22Rv1 (cell line): ENCODE measurements around the gene ZNF225.

Experiments used
- ZFX ChIP-seq: fragments of 450-650 bp; IDR thresholded peaks from 2 replicates; pipeline ENCODE4 v1.6.1; 2017; ENCODE audit warnings: antibody characterized with exemption, borderline replicate concordance
- TF ChIP-seq, protein P1 (sequence below): fragments of 450-650 bp; IDR thresholded peaks from 2 replicates; pipeline ENCODE4 v1.5.1; 2017; ENCODE audit warnings: mild to moderate bottlenecking

DNA sequence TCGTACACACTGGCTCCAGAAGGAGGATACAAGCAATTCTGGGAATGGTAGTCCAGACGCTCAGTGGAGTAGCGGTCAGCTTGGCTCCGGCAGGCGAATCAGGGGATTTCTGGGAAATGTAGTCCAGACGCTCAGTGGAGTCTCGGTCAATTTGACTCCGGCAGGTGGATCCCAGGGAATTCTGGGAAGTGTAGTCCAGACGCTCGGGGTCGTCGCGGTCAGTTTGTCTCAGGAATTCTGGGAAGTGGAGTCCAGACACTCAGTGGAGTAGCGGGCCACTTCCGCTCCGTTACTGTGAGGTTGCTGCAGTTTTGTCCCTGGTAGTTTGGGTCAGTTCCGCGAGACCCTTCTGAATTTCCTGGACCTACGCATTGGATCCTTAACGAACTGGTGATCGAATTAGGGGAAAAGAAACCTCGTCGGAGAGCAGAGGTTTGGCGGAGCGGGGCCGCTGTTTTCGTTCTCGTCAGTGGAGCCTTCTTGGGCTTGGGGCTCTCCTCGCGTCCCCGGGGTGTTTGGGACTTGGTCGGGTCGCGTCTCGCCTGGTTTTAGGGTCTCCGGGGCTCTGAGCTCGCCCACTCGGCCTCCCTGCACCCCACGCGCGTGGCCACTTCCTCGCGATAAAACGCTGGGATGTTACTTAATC is at the start of gene ZNF225:
- TF ChIP-seq, protein P1, sequence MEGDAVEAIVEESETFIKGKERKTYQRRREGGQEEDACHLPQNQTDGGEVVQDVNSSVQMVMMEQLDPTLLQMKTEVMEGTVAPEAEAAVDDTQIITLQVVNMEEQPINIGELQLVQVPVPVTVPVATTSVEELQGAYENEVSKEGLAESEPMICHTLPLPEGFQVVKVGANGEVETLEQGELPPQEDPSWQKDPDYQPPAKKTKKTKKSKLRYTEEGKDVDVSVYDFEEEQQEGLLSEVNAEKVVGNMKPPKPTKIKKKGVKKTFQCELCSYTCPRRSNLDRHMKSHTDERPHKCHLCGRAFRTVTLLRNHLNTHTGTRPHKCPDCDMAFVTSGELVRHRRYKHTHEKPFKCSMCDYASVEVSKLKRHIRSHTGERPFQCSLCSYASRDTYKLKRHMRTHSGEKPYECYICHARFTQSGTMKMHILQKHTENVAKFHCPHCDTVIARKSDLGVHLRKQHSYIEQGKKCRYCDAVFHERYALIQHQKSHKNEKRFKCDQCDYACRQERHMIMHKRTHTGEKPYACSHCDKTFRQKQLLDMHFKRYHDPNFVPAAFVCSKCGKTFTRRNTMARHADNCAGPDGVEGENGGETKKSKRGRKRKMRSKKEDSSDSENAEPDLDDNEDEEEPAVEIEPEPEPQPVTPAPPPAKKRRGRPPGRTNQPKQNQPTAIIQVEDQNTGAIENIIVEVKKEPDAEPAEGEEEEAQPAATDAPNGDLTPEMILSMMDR, result no peak
- TF ChIP-seq ZFX, result no peak
